Stimulated activated CD8-positive, alpha-beta memory T cell treated with anti-CD3 and anti-CD28 coated beads, Interleukin-12 subunit alpha, Interleukin-12 subunit beta, amount 100 ng/mL, for 24 hours (primary cell): ENCODE measurements around the gene PER2.
"Not testable (repeated sequence)": the region's sequence is repeated elsewhere in the genome, so short reads cannot be mapped to it uniquely, and the experiment has no call there.

Experiments
- DNase-seq: peaks from one replicate; pipeline ENCODE4 v3.0.0-alpha.2; 2020; ENCODE audit errors: extremely low read depth

The PER2 gene, protein sequence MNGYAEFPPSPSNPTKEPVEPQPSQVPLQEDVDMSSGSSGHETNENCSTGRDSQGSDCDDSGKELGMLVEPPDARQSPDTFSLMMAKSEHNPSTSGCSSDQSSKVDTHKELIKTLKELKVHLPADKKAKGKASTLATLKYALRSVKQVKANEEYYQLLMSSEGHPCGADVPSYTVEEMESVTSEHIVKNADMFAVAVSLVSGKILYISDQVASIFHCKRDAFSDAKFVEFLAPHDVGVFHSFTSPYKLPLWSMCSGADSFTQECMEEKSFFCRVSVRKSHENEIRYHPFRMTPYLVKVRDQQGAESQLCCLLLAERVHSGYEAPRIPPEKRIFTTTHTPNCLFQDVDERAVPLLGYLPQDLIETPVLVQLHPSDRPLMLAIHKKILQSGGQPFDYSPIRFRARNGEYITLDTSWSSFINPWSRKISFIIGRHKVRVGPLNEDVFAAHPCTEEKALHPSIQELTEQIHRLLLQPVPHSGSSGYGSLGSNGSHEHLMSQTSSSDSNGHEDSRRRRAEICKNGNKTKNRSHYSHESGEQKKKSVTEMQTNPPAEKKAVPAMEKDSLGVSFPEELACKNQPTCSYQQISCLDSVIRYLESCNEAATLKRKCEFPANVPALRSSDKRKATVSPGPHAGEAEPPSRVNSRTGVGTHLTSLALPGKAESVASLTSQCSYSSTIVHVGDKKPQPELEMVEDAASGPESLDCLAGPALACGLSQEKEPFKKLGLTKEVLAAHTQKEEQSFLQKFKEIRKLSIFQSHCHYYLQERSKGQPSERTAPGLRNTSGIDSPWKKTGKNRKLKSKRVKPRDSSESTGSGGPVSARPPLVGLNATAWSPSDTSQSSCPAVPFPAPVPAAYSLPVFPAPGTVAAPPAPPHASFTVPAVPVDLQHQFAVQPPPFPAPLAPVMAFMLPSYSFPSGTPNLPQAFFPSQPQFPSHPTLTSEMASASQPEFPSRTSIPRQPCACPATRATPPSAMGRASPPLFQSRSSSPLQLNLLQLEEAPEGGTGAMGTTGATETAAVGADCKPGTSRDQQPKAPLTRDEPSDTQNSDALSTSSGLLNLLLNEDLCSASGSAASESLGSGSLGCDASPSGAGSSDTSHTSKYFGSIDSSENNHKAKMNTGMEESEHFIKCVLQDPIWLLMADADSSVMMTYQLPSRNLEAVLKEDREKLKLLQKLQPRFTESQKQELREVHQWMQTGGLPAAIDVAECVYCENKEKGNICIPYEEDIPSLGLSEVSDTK (N-terminal part only)

DNA sequence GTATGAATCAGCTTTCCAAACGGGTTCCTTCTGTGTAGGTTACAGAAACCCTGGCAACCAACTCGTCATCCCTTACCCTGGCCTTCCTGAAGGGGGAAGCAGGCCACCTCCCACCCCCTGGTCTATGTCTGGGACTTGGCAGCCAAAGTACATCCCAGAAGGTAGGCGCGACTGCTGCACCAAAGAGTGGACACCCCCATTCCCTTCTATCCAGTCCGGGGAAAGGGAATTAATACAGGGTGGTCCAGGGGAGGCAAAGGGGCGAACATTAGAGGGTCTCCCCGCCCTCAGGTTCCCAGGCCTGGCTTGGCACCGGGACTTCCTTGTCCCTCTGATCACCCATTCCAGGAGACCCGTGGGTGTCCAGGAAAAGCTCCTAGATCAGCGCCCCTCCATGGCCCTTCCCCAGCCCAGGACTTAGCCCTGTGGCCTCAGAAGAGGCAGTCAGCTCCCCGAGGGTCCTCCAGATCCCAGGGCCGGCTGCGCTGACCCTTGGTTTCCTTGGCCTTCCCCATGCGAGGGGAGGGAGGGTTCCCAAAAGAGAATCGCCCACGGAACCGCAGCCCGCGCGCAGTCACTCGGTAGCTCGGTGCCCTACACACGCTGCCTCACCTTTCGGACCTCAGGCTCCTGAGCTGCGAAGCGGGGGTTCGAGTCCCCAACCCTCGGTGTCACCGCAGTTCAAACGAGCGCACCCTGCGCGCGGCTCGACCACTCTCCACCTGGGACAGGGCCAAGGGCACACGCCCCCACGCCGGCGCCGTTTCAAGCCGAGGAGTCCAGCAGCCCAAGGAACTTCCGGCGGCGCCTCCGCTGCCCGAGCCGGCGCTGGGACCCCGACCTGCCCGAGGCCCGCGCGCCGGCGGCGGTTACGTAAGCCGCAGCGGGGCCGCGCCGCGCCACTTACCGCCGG lies at the start of gene PER2:
Gene PER2, minus strand, starts transcription at position 874 of the 913 bp plus-strand sequence. CDS start 10,674 bp downstream, outside the sequence.
- DNase-seq: no peak

DNA sequence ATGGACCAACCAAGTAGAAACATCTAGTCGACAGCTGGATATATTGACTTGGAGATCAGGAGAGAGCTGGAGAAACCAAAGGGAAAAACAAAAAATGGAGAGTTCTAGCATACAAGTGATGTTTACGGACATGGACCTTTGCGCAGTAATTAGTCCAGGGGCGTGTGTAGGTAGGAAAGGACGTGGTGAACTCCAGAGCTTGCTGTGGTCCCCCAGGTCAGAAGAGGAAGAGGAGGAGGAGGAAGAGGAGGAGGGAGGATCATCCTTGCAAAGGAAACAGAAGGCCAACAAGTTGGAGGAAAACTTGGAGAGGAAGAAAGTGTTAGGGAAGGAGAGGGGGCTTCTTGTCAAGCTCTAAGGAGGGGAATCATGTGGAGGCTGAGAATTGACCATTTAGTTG lies 49.4 kb upstream of the PER2 start:
- DNase-seq: no peak

DNA sequence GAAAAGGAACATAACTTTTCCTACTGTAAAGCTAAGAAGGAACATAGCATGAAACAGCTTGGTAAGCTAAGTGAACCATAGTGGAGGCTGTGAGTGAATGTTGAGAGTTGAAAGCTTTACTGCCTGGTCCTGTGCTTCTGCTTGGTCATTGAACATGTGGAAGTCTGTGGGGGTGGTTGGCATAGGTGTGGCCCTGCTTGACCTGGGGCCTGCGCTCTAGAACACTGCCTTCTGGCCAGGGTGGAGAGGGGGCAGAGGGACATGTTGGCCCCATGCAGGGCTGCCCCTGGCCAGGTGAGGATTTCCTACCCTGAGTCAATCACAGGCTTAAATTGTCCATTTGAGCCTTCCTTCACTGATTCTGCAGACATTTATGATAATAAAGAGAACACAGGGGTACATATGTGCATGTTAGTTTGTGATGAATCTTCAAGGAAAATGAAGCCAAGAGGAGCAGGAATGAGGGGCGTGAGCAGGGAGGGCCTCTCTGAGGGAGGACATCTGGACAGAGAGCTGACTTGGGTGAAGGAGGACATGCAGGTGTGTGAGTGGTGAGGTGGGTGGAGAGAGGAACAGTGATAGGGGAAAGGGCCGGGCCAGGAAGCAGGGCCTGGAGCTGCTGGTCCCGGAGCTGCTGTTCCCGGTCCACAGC lies 48.5 kb upstream of the PER2 start:
- no peak for DNase-seq

DNA sequence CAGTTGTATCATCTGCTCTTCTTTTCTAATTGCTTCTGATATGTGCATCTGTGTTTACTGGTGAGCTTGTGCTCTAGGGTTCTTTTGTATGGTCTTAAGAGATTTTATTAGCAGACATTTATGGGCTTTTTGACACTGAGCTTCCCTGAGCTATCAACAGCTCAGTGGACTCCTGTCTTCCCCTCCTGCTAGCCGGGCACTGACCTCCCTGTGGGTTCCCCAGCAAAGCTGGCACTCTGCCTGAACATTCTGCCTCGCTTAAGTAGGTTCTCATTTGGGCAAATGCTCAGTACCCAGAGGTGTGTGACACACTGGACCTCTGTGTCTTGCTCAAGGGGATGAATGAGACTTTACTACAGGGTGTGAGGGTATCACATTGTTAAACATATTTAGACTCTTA lies 47.7 kb upstream of the PER2 start:
- DNase-seq: no peak

DNA sequence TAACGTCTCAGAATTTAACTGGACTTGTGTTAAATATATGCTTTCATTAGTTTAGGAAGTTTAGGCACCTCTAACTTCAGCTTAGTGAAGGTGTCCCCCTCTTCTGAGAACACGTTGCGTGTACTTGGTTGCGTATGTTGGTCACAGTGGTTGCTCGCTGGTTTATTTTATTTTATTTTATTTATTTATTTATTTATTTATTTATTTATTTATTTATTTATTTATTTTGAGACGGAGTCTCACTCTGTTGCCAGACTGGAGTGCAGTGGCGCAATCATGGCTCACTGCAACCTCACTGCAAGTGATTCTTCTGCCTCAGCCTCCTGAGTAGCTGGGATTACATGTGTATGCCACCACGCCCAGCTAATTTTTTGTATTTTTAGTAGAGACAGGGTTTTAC lies 47.2 kb upstream of the PER2 start:
- not testable (repeated sequence) for DNase-seq

DNA sequence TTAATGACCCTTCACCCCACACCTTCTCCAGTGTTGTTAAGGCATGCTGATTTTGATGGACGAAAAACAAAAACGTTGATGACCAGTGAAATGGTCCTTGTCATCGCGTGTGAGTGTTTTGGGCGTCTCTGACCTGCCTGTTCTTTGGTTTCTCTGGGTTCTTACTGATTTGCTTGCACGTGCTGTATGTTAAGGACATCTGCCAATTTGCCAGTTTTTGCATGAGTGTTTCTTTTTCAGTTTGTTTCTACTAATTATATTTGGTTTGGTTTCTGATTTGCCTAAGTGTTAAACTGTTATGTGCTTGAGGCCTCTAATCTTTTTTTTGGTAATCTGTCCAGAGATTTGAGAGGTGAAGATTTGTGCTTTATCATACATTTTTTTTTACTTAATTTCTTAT lies 46.5 kb upstream of the PER2 start:
- DNase-seq: no peak

DNA sequence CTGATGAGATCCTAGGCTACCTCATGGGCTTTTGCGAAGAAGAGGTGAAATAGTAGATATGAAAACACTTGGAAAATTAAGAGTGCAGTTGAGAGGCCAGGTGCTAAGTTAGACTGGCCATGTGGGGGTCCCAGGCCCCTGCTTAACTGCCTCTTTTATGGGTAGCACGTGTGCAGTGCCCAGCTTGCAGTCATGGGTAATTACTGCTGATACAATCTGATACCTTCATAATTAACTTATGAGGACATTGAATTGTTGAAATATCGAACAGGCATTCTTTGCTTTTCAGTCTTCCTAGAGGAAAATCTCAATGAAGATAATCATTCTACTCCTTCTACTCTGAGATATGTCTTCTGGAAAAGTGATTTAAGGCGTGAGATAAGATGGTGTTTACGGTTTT lies 43.5 kb upstream of the PER2 start:
- no peak for DNase-seq

DNA sequence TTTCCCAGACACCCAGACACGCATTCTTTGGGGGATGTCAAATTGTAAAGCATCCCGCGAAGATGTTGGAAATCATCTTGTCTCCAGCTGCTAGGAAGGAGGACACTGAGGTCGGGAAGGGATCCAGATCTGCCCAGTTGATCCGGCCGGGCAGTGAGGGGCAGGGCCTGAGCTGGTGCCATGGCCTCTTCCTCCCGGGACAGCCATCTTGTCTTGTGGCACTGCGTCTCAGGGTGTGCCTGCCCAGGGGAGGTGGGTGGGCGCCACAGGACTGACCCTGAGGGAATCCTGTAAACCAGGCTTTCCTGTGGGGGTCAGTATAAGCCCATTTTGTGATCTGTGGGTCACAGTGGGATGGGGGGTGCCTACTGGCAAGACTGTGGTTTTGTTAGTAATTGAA lies 42.0 kb upstream of the PER2 start:
- DNase-seq: no peak

DNA sequence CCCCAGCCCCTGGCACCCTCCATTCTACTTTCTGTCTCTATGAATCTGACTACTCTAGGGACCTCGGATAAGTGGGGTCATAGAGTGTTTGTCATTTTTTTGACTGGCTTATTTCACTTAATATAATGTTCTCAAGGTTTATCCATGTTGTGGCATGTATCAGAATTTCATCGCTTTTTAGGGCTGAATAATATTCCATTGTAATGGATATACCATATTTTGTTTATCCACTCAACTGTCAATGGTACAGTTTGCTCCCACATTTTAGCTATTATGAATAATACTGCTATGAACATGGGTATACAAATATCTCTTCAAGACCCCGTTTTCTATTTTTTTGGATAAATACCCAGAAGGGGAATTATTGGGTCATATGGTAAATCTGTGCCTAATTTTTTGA lies 39.3 kb upstream of the PER2 start:
- DNase-seq: no peak

DNA sequence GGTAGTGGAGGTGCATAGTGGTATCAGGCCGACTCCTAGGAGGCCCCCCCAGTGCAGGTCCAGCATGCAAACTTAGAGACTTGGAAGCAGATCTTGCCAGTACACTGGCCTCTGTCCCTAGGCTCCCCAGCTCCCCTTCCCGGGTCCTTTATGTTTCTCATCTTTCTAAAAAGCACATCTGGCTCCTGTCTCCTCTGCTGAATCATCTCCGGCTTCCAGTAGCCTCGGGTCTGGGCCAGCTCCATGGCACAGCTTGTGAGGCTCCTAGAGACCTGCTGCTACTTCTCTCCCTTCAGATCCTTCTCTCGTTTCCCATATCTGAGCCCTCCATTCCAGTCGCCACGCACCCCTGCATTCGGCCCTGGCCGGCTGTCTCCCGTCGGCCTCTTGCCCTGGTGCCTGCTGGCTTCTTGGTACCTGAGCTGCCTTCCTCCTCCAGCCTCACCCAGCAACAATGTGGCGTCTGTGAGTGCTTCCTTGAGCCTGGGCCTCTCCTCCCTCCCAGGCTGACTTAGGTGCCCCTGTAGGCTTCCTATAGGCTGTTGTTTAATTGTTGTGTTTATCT lies 38.5 kb upstream of the PER2 start:
- DNase-seq: no peak

DNA sequence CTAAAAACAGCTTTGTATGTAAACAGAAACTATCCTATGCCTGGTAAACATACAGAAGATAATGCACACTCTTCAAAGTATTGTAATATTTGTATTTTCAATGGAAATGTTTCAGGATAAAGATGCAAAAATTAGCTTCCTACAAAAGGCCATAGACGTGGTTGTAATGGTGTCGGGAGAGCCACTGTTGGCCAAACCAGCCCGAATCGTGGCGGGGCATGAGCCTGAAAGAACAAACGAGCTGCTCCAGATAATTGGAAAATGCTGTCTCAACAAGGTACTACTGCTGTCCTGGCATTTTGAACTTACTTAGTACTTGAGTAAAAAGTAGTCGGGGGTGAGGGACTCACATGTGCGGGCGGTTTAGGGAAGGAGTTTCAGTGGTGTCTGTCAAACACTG lies 37.3 kb upstream of the PER2 start:
- no peak for DNase-seq

DNA sequence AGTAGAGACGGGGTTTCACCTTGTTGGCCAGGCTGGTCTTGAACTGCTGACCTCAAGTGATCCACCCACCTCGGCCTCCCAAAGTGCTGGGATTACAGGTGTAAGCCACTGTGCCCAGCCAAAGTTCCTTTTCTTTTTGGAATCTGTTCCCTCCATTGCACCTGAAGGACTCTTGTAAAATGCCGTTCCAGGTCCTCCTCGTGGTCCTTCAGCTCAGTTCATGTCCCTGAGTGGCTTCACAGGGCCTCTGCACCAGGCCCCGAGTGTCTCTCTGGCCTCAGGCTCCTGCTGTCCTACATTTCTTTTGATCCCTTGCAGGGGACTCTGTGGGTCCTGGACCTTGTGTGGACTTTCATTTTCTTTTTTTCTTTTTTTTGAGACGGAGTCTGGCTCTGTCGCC lies 35.8 kb upstream of the PER2 start:
- not testable (repeated sequence) for DNase-seq

DNA sequence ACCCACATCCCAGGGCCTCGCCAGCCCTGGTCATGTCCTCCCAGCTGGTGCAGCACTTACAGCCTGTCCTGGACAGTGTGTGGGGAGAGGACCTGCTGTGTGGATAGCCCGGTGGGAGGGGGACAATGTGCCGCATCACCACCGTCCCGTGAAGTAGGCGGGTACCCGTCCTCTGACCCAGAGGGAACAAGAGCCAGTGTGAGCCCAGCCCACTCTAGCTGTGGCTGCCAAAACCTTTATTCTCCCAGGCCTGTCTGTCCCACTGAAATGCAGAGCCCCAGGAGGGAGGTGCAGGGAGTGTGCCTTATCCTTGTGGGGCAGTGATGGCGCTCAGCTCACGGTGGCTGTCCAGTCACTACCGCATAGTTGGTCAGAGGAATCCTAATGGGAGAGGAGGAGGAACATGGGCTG lies 33.6 kb upstream of the PER2 start:
- DNase-seq: no peak

DNA sequence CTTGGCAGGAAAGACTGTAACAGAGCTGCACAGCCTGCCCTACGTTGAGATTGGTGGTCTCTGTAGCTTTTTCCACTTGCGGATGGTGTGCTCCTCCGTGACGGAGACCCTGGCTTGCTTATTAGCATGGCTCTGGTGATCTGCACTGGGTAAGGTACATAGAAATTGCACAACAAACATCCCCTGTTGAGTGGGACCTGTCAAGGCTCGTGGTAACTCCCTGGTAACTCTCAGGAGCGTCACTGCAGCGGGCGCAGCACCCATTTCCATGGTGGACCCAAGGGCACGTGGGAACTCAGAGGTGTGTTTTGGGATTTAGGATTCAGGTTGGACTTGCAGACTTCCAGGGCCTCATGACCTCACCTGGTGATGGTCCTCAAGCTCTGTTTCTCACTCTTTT lies 33.1 kb upstream of the PER2 start:
- no peak for DNase-seq

DNA sequence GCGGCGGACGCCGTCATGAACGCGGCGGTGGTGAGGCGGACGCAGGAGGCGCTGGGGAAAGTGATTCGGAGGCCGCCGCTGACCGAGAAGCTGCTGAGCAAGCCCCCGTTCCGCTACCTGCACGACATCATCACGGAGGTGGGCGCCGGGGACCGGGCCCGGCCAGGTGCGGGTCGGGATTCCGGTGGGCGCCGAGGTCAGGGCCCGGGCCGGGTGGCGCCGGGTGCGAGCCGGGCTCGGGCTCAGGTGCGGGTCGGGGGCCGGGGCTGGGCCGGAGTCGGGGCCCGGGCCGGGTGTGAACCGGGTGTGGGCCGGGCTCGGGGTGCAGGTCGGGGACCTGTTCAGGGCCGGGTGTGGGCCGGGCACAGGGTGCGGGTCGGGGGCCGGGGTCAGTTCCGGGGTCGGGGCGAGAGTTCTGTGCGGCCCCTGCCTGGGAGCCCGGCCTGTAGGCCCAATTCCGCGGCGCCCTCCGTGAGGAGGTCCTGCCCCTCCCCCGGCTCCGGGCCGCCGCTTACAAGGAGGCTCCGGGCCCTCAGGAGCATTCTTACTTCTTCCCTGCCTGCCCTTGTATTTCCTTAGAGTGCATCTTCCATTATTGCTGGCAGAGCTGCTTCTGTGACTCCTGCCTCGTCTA lies 32.4 kb upstream of the PER2 start:
- DNase-seq: no peak

DNA sequence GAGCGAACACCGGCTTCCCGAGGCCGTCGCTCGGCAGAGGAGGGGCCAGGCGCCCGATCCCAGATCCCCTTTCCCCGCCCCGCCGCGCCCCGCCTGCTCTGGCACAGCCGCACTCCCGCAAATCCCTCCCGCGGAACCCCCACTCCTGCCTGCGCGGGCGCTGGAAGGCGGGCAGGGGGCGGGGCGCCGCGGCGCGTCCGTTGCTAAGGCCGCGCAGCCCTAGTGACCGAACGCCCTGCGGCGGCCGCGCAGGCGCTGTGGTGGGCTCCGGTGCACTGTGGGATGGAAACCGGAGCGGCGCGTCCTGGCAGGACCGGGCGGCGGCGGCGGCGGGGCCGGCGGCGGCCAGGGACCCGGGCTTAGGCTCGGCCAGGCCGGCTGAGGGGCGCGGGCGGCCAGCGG lies 31.8 kb upstream of the PER2 start, which contains the start of gene TRAF3IP1:
Gene TRAF3IP1, plus strand, starts transcription at position 273 of the 402 bp plus-strand sequence. CDS start 145 bp downstream, outside the sequence.
- peak; percentile 64 for DNase-seq

DNA sequence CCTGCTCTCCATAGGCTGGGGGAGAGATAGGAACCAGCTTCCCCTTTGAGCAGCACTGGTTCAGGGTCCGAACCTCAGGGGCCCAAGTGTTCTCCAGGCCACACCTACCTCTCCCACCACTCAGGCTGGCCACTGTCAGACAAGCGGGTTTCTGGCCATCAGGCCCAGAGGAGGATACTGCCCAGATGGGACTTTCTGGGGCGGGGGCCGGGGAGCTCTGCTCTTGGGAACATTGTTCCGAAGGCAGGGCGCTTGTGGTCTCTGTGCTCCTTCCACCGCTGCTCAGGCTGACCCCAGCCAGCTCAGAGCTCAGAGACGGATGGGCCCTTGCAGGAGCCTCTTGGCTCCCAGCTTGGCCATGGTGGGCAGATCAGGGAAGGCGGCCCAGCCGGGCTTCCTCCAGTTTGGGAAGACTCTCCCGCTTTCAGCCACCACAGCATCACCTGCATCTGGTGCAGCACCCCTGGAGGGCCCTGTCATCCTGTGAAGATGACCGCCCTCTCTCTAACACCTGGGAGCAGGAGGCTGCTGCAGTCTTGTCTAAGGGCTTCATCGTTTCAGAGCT lies 26.7 kb upstream of the PER2 start:
- DNase-seq: no peak

DNA sequence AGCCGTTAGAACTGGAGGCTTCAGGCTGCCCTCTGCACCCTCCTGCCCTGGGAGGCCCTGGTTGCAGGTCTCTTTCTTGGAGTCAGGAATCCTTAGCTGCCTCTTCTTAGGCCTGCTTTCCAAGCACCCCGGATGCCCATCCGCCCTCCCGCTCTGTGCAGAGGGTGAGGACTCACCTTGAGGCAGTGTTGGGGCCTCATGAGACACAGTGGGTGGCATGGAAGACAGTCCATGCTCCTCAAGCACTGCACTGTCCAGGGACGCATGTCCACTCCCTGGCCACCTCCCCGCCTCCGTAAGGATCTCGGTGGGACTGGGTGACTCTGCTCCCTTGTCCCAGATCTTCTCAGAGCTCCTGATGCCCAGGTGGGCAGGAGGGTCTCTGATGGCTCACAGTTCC lies 26.2 kb upstream of the PER2 start:
- DNase-seq: no peak

DNA sequence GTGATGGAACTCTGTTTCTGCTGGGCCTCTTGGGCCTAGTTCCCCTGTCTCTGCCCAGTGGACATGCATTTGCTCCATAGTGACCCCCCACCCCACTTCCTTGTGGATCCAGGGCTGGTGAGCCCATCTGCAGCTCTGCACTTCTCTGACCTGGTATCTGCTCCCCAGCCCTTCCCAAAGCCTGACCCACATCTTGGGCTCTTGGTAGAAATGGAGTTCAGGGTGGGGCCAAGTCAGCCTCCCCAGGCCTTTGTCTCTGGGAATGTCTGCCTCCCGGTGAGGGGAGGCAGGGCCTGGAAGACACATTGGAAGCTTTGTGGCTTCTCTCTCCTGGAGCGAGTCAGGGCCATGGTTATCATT lies 25.6 kb upstream of the PER2 start:
- no peak for DNase-seq
